Spinal cord (tissue), 10 donors: ENCODE measurements around the gene ZNF804B. TPM values are rescaled to one million over a fixed set of nuclear protein-coding genes. Genes with fewer than 3 reads are reported as not detected.
A peak's percentile ranks its signal among the peaks of the same experiment; 100 is the strongest.

Experiments used
- DNase-seq, 6 donors: peaks; one replicate each; pipeline versions ENCODE4 v3.0.0 to v3.0.0-alpha.2; 2013 to 2015; ENCODE audit warnings: low spot score in 6 of 6, low read depth in 4 of 6
- H3K27ac ChIP-seq: one replicate; pipeline ENCODE4 v1.5.1; 2013; ENCODE audit warnings: low read depth, low read length, control low read depth
- H3K27me3 ChIP-seq: one replicate; pipeline ENCODE4 v1.6.1; 2013; ENCODE audit warnings: low read length; ENCODE audit not compliant: control insufficient read depth, insufficient read depth
- H3K36me3 ChIP-seq: one replicate; pipeline ENCODE4 v1.6.1; 2013; ENCODE audit warnings: low read length; ENCODE audit not compliant: control insufficient read depth, insufficient read depth
- H3K4me1 ChIP-seq: one replicate; pipeline ENCODE4 v1.6.1; 2013; ENCODE audit warnings: low read length; ENCODE audit not compliant: control insufficient read depth, insufficient read depth
- H3K4me3 ChIP-seq: one replicate; pipeline ENCODE4 v1.5.1; 2013; ENCODE audit warnings: low read depth, low read length, control low read depth
- H3K9me3 ChIP-seq: one replicate; pipeline ENCODE4 v1.6.1; 2013; ENCODE audit warnings: low read length; ENCODE audit not compliant: control insufficient read depth, insufficient read depth
- WGBS: methylation state at CpG from one replicate; pipeline ENCODE4 v1.1.5; 2013; ENCODE audit warnings: missing lambda C conversion rate; ENCODE audit not compliant: insufficient coverage; 5-methylcytosine and 5-hydroxymethylcytosine counted together
- polyA plus RNA-seq, 2 donors: library from polyadenylated mRNA; unstranded; fragments of 120-200 nt; gene quantifications; one replicate each; pipeline ENCODE4 v1.2.1, GENCODE V29; 2013; ENCODE audit not compliant: insufficient read length in 2 of 2
- total RNA-seq, 2 donors: library from RNA; depleted of rRNA in 1 of 2; stranded (reverse); fragments of 120-200 nt in 1 of 2; fragments of >200 nt in 1 of 2; gene quantifications; one replicate each; pipeline versions ENCODE4 v1.2.3 to v1.2.4, GENCODE V29; 2013 to 2014
- donor health status: healthy.

The ZNF804B gene
- total and polyA plus RNA-seq, 4 donors, result 0.96 to 5.5 (median 2.2) TPM

GRCh38 chr7:88818552-88818951, 59.1 kb downstream of the ZNF804B start:
- Histone ChIP-seq H3K27me3 (no peaks in the 10 kb centered on the region), H3K36me3 (no peaks in the 10 kb centered on the region), H3K4me1 (no peaks in the 10 kb centered on the region)

DNA sequence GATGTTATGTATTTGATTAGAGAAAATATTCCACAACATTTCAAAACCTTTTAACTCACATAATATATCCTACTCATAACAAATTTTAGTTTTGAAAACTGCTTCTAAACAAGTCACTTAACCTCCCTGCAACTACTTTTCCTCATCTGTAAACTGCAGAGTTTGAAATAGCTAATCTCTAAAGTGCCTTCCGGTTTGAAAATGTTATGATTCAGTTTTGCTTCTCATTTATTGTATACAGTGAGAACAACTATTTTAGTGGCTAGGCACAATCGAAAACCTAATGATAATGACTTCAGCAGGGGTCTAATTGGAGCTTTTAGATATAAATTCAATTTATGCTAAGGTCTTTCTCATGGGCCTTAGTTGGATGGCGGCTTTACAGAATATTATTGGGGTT, 66.7 kb downstream of the ZNF804B start:
- no peak overlapping the region for H3K4me3 ChIP-seq
- DNase-seq, result peak in 1 of 6 donors; percentile 26
- no peak overlapping the region for H3K27ac ChIP-seq
- no CpG with 5 or more reads among the region's 3 CpGs for WGBS
- no peaks in the 10 kb centered on the region for H3K9me3 ChIP-seq
- H3K4me1 ChIP-seq, result no peaks in the 10 kb centered on the region
- no peaks in the 10 kb centered on the region for H3K36me3 ChIP-seq
- H3K27me3 ChIP-seq, result no peaks in the 10 kb centered on the region

More at GRCh38 chr7:88818552-88818951, 59.1 kb downstream of the ZNF804B start:
- no peak overlapping the region for H3K27ac ChIP-seq
- no peak for DNase-seq
- H3K4me3 ChIP-seq, result no peak overlapping the region
- H3K9me3 ChIP-seq, result no peaks in the 10 kb centered on the region

DNA sequence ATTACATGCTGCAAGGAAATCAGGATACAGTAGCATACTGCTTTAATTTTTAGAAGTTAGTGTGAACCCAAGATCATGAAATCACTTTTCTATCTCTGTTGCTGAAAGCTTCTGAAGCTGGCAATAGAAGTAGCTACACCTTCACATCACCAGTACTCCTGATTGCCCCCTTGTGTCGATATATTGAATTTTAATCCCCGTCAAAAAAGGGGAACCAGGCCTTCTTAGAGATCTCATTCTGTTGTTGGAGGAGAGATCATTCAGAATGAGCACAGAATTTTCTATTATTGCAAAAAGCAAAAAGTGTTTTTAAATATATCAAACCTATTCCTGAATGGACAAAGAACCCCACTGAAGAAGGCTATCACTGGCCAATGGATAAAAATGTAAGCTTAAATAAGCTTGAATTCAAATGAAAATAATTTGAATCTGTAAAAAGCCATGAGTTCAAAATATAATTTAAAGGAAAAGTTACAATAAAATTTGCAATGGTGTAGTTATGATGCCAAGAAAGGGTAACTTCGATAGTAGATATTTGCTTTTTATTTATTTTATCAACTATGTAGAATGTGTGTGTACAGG, 75.7 kb downstream of the ZNF804B start:
- no CpG with 5 or more reads among the region's 3 CpGs for WGBS
- H3K4me1 ChIP-seq, result no peaks in the 10 kb centered on the region
- H3K27ac ChIP-seq, result no peak overlapping the region
- H3K4me3 ChIP-seq, result no peak overlapping the region
- no peaks in the 10 kb centered on the region for H3K9me3 ChIP-seq
- DNase-seq, result peak in 3 of 6 donors; percentile 6 to 71 (median 53)
- H3K36me3 ChIP-seq, result no peaks in the 10 kb centered on the region
- H3K27me3 ChIP-seq, result no peaks in the 10 kb centered on the region

DNA sequence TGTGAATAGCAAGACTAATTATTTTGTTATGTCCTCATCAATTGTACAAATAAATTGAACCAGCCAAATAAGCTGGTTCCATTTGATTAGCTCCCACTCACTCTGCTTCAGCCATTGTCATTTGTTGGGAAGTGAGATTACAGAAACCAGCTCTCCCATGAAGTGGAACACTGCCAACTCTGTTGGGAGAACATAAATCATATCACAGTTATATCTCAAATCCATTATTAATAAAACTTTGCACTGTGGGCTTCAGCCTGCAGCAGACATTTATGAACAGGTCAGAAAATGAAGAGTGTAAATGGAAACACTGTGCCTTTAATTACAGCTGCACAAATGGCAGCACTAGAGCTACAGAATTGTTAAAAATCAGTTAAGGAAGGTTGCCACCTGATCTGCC, 82.7 kb downstream of the ZNF804B start:
- Histone ChIP-seq H3K36me3 (no peaks in the 10 kb centered on the region), H3K27me3 (no peaks in the 10 kb centered on the region)
- DNase-seq, result peak in 1 of 6 donors; percentile 53

DNA sequence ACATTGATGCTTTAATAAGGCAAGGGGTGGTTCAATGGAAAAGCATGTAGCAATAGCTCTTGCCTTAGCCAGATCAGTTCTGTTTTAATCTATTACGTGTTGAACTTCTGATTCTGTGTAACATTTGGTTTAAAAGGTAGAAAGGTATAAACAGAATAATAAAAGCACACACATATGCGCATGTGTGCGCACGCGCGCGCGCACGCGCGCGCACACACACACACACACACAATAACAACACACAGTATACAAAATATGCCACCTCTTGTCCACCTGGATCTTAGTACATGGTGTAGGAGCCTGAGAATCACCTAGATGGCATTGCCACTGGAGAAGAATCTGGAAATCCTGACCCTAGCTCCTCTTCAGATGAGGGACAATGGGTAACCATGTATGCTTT, 85.6 kb downstream of the ZNF804B start:
- Histone ChIP-seq H3K9me3 (no peaks in the 10 kb centered on the region), H3K4me1 (no peaks in the 10 kb centered on the region), H3K27me3 (no peaks in the 10 kb centered on the region), H3K36me3 (no peaks in the 10 kb centered on the region), H3K27ac (no peak overlapping the region), H3K4me3 (no peak overlapping the region)
- no CpG with 5 or more reads among the region's 12 CpGs for WGBS
- DNase-seq, result no peak

More for the DNA sequence above, 82.7 kb downstream of the ZNF804B start:
- H3K4me1 ChIP-seq, result no peaks in the 10 kb centered on the region
- no peaks in the 10 kb centered on the region for H3K9me3 ChIP-seq
- H3K27ac ChIP-seq, result no peak overlapping the region
- no peak overlapping the region for H3K4me3 ChIP-seq

GRCh38 chr7:88851220-88851619, 91.7 kb downstream of the ZNF804B start:
- no peaks in the 10 kb centered on the region for H3K4me1 ChIP-seq
- H3K36me3 ChIP-seq, result no peaks in the 10 kb centered on the region
- peaks cover 1% of the 10 kb centered on the region for H3K9me3 ChIP-seq
- no CpG with 5 or more reads among the region's 1 CpG for WGBS
- H3K4me3 ChIP-seq, result no peak overlapping the region
- no peak overlapping the region for H3K27ac ChIP-seq
- no peak for DNase-seq
- no peaks in the 10 kb centered on the region for H3K27me3 ChIP-seq

DNA sequence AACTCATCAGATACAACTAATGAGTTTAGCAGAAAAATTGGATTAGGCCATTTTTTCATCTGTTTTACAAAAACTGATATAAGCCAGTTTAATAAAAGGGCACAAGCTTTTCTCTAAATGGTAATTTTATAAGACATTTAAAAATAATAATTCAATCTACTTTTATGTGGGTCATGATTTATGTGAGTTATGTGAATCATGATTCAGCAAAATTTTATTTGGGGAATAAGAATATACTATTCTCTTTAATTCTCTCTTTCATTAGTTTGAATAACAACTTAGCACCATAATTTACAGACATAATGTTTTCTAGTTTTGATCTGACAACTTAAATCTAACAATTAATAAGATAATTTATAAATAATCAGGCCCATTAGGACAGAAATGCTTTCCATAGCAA, 99.8 kb downstream of the ZNF804B start:
- Histone ChIP-seq H3K9me3 (no peaks in the 10 kb centered on the region), H3K4me1 (no peaks in the 10 kb centered on the region), H3K27ac (no peak overlapping the region), H3K4me3 (no peak overlapping the region), H3K27me3 (no peaks in the 10 kb centered on the region), H3K36me3 (no peaks in the 10 kb centered on the region)
- no peak for DNase-seq

DNA sequence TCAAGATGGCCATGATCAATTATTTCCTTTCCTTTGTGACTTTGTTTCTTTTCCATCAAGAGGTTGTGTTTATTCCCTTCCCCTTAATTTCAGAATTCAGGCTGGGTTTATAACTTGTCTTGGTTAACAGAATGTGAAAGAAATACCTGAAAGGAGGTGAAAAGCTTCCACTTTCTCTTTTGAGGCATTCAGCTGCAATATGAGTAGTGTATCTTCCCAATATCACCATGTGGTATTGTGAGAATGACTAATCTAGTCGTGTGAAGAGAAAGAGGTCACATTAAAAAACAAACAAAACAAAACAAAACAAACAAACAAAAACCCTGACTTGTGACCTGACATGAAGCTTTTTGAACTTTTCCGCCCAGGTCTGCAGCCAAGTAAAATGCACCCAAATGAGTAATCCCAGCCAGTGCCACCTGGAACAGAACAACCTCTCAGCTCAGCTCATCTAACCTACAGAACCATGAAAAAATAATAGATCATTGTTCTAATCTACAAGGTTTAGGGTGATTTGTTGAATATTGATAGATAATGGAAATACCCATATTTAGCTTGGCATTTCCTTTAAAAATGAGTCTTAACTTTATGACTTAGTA, 106.9 kb downstream of the ZNF804B start:
- Histone ChIP-seq H3K27me3 (no peaks in the 10 kb centered on the region), H3K4me1 (no peaks in the 10 kb centered on the region), H3K27ac (no peak overlapping the region), H3K4me3 (no peak overlapping the region), H3K36me3 (no peaks in the 10 kb centered on the region), H3K9me3 (peaks cover 4% of the 10 kb centered on the region)
- 100% methylated on average over 1 of the region's 2 CpGs for WGBS
- DNase-seq, result no peak

GRCh38 chr7:88867158-88867557, 107.7 kb downstream of the ZNF804B start:
- Histone ChIP-seq H3K36me3 (no peaks in the 10 kb centered on the region), H3K4me1 (no peaks in the 10 kb centered on the region), H3K4me3 (no peak overlapping the region), H3K27me3 (no peaks in the 10 kb centered on the region), H3K9me3 (peaks cover 4% of the 10 kb centered on the region), H3K27ac (no peak overlapping the region)
- 88% methylated on average over 1 of the region's 2 CpGs for WGBS
- no peak for DNase-seq

- peak in 5 of 6 donors; percentile 5 to 57 (median 11) for DNase-seq
- WGBS, result no CpG with 5 or more reads among the region's 1 CpG
- Histone ChIP-seq H3K4me3 (no peak overlapping the region), H3K36me3 (no peaks in the 10 kb centered on the region), H3K27me3 (no peaks in the 10 kb centered on the region), H3K4me1 (no peaks in the 10 kb centered on the region), H3K27ac (no peak overlapping the region), H3K9me3 (peaks cover 4% of the 10 kb centered on the region)
Observed at GRCh38 chr7:88868456-88868855, 109.0 kb downstream of the ZNF804B start.
